Activated T-helper 1 cell treated with anti-CD3 and anti-CD28 coated beads, Interleukin-12 subunit alpha, Interleukin-12 subunit beta, Interleukin-2, Interleukin-4 antibody, amounts not matched to agents 30 ng/mL and 10 ng/mL and 1 ng/mL, durations not matched to agents 14 hours and 24 hours and 36 hours (primary cell): ENCODE results near the gene NUDT4B. TPM values are rescaled to one million over a fixed set of nuclear protein-coding genes. Genes with fewer than 3 reads are reported as not detected.
"Not testable (repeated sequence)": the region's sequence is repeated elsewhere in the genome, so short reads cannot be mapped to it uniquely, and the experiment has no call there.

Experiments used
- DNase-seq: peaks from one replicate; pipeline ENCODE4 v3.0.0; 2021; ENCODE audit warnings: low spot score
- H3K27ac Mint-ChIP-seq: one replicate; pipeline ENCODE4 v1.8.0; 2021; ENCODE audit warnings: mild to moderate bottlenecking, mixed read lengths
- H3K27me3 Mint-ChIP-seq: one replicate; pipeline ENCODE4 v1.8.0; 2022; ENCODE audit warnings: mild to moderate bottlenecking, moderate library complexity, mixed read lengths; ENCODE audit not compliant: insufficient read depth
- H3K36me3 Mint-ChIP-seq: one replicate; pipeline ENCODE4 v1.8.0; 2021; ENCODE audit warnings: low read depth, mixed read lengths
- H3K4me1 Mint-ChIP-seq: one replicate; pipeline ENCODE4 v1.8.0; 2021; ENCODE audit warnings: low read depth, mixed read lengths
- H3K4me3 Mint-ChIP-seq: one replicate; pipeline ENCODE4 v1.8.0; 2021; ENCODE audit warnings: mild to moderate bottlenecking, moderate library complexity, mixed read lengths
- H3K9me3 Mint-ChIP-seq: one replicate; pipeline ENCODE4 v1.8.0; 2021; ENCODE audit warnings: mixed read lengths
- intact Hi-C: fragments of 100-400 bp; cut with micrococcal nuclease; formaldehyde crosslinking; loops from one replicate; pipeline ENCODE4 v1.15.1; 2024
- total RNA-seq: library from RNA; stranded (reverse); gene quantifications from 2 replicates; pipeline ENCODE4 v1.2.3, GENCODE V29; 2022

NUDT4B gene
- total RNA-seq, 1 donor from 2014 or later: 1.2 TPM

GRCh38 chr1:148756231-148756630 is 7.7 kb downstream of the NUDT4B start:
- H3K4me1 Mint-ChIP-seq, H3K4me3 Mint-ChIP-seq, DNase-seq, intact Hi-C loops, H3K36me3 Mint-ChIP-seq, H3K27me3 Mint-ChIP-seq, H3K27ac Mint-ChIP-seq, H3K9me3 Mint-ChIP-seq: not testable (repeated sequence)

DNA sequence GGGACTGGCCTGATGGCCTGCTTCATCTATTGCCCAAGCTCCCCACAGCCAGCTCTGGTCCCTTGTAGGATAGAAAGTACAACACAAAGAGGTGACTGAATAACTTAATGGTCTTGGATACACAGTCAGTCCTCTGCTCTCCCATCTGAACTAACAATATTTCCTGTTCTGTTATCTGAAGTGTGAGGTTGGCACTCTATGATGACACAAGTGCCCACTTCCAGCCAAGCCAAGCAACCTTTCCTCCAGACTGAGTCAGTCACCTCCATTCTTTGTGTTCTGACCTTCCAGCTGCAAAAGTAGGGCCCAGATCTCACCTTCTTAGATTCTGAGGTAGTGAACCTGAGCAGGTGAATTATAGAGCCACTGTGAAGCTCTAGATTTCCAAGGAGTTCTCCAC is 8.9 kb downstream of the NUDT4B start:
- H3K4me3 Mint-ChIP-seq, intact Hi-C loops, H3K9me3 Mint-ChIP-seq, H3K27ac Mint-ChIP-seq, H3K4me1 Mint-ChIP-seq, DNase-seq, H3K27me3 Mint-ChIP-seq, H3K36me3 Mint-ChIP-seq: not testable (repeated sequence)

GRCh38 chr1:148758412-148758811 is 9.8 kb downstream of the NUDT4B start:
- H3K4me1 Mint-ChIP-seq, DNase-seq, intact Hi-C loops, H3K9me3 Mint-ChIP-seq, H3K27ac Mint-ChIP-seq, H3K36me3 Mint-ChIP-seq, H3K4me3 Mint-ChIP-seq, H3K27me3 Mint-ChIP-seq: not testable (repeated sequence)

GRCh38 chr1:148758925-148759324 is 10.4 kb downstream of the NUDT4B start:
- DNase-seq, intact Hi-C loops, H3K27me3 Mint-ChIP-seq, H3K4me3 Mint-ChIP-seq, H3K27ac Mint-ChIP-seq, H3K9me3 Mint-ChIP-seq, H3K4me1 Mint-ChIP-seq, H3K36me3 Mint-ChIP-seq: not testable (repeated sequence)

- H3K4me1 Mint-ChIP-seq, H3K27ac Mint-ChIP-seq, H3K36me3 Mint-ChIP-seq, H3K27me3 Mint-ChIP-seq, H3K4me3 Mint-ChIP-seq, H3K9me3 Mint-ChIP-seq, intact Hi-C loops: not testable (repeated sequence)
- peak; percentile 0 for DNase-seq
Measured at GRCh38 chr1:148759749-148760148, 11.2 kb downstream of the NUDT4B start.

- H3K27ac Mint-ChIP-seq, intact Hi-C loops, H3K9me3 Mint-ChIP-seq, H3K36me3 Mint-ChIP-seq, H3K4me1 Mint-ChIP-seq, DNase-seq, H3K27me3 Mint-ChIP-seq, H3K4me3 Mint-ChIP-seq: not testable (repeated sequence)
Measured at GRCh38 chr1:148760206-148760605, 11.6 kb downstream of the NUDT4B start.

GRCh38 chr1:148761360-148761759 is 12.8 kb downstream of the NUDT4B start:
- H3K4me1 Mint-ChIP-seq, DNase-seq, H3K9me3 Mint-ChIP-seq, H3K4me3 Mint-ChIP-seq, H3K27ac Mint-ChIP-seq, intact Hi-C loops, H3K36me3 Mint-ChIP-seq, H3K27me3 Mint-ChIP-seq: not testable (repeated sequence)

DNA sequence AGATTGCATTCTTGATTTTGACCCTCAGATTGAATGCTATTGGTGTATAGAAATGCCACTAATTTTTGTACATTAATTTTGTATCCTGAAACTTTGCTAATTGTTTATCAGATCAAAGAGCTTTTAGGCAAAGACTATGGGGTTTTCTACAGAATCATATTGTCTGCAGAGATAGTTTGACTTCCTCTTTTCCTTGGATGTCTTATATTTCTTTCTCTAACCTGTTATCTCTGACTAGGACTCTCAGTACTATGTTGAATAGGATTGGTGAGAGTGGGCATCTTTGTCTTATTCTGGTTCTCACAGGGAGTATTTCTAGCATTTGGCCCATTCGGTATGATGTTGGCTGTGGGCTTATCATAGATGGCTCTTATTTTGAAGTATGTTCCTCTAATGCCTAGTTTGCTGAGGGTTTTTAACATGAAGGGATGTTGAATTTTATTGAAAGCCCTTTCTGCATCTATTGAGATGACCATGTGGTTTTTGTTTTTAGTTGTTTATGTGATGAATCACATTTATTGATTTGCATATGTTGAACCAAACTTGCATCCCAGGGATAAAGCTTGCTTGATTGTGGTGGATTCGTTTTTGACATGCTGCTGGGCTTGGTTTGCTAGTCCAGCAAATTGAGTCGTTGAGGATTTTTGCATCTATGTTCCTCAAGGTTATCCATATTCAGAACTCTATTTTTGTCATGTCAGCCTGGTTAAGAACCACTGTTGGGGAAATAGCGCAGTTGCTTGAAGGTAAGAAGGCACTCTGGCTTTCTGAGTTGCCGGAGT is 16.9 kb downstream of the NUDT4B start:
- H3K27ac Mint-ChIP-seq, H3K36me3 Mint-ChIP-seq, H3K4me3 Mint-ChIP-seq, H3K27me3 Mint-ChIP-seq, H3K4me1 Mint-ChIP-seq, intact Hi-C loops, H3K9me3 Mint-ChIP-seq, DNase-seq: not testable (repeated sequence)

DNA sequence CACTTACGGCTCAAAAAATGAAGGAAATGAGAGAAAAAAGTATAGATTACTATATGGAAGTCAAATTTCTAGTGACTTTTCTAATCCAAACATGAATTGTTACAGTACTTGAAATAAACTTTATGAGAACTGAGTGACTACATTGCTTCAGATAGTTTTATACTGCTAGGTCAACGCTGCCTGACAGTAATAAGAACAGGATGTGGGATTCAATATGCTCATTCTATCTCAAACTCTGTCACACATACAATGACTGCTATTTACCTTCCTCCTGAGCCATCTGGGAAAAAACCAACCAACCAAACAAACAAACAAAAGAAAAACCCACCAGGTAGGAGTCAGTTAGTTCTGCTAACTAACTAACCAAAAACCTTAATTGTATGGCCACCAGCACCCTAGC is 20.0 kb downstream of the NUDT4B start:
- H3K4me1 Mint-ChIP-seq, DNase-seq, H3K27me3 Mint-ChIP-seq, H3K27ac Mint-ChIP-seq, H3K4me3 Mint-ChIP-seq, intact Hi-C loops, H3K9me3 Mint-ChIP-seq, H3K36me3 Mint-ChIP-seq: not testable (repeated sequence)

DNA sequence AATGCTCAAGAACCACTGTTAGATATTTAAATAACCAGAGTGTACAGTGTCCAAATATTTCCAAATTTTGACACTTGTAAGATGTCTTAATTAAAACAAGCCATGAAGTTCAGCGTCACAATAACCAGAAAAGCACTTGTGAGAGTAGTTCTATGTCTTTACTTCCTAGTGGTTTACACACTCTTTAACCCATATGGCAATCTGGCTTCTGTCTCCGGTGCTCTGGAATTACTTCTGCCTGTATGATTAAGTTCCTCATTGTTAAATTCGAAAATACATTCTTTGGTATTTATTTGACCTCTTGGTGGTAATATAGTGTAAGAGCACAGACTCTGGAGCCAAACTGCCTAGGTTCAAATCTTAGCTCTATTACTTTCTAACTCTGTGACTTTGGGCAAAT is 20.9 kb downstream of the NUDT4B start:
- H3K4me3 Mint-ChIP-seq, H3K36me3 Mint-ChIP-seq, DNase-seq, H3K4me1 Mint-ChIP-seq, H3K27ac Mint-ChIP-seq, intact Hi-C loops, H3K27me3 Mint-ChIP-seq, H3K9me3 Mint-ChIP-seq: not testable (repeated sequence)

GRCh38 chr1:148773690-148774089 is 25.1 kb downstream of the NUDT4B start:
- H3K9me3 Mint-ChIP-seq, H3K36me3 Mint-ChIP-seq, intact Hi-C loops, H3K27ac Mint-ChIP-seq, H3K4me1 Mint-ChIP-seq, DNase-seq, H3K4me3 Mint-ChIP-seq, H3K27me3 Mint-ChIP-seq: not testable (repeated sequence)

DNA sequence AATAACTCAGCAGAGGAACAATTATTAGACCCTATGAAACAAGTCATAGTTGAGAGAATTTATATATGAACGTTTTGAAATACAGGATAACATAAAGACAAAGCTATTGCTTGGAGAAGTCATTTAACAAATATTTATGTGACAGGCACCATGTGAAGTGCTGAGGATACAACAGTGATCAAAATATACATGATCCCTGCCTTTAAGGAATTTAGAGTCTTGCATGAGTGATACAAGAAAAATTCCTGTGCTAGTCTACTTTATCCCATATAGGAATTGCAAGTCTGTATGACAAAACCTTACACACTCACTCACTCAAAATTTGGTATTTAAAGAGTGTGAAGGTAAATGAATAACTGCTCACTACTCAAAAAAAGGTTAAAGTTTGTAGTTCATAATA is 25.5 kb downstream of the NUDT4B start:
- not testable (repeated sequence) for H3K27ac Mint-ChIP-seq, DNase-seq

DNA sequence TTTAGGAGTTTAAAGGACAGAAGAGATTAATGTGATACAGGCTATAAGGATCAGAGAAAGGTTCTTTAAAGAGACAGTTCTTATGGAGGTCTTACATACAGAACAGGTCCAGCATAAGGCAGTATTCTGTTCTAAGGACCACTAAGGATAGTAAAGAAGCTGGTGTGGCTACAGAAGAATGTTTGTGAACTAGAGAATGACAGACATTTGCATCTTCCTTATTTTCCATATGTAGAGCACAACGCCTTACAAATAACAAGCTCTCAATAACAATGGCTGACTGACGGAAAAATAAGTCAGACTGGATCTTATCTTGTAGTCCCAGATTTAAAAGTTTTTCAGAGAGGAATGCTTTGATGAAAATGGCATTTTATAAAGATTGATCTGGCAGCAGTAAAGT is 26.7 kb downstream of the NUDT4B start:
- DNase-seq, H3K9me3 Mint-ChIP-seq, H3K27ac Mint-ChIP-seq, H3K27me3 Mint-ChIP-seq, H3K36me3 Mint-ChIP-seq, intact Hi-C loops, H3K4me1 Mint-ChIP-seq, H3K4me3 Mint-ChIP-seq: not testable (repeated sequence)

More for the DNA sequence above, 25.5 kb downstream of the NUDT4B start:
- H3K27me3 Mint-ChIP-seq, H3K4me3 Mint-ChIP-seq, H3K4me1 Mint-ChIP-seq, intact Hi-C loops, H3K36me3 Mint-ChIP-seq, H3K9me3 Mint-ChIP-seq: not testable (repeated sequence)

- H3K9me3 Mint-ChIP-seq, H3K4me3 Mint-ChIP-seq, H3K4me1 Mint-ChIP-seq, DNase-seq, intact Hi-C loops, H3K27me3 Mint-ChIP-seq, H3K36me3 Mint-ChIP-seq, H3K27ac Mint-ChIP-seq: not testable (repeated sequence)
Measured at GRCh38 chr1:148777649-148778048, 29.1 kb downstream of the NUDT4B start.
